Tibial nerve (tissue), 4 donors: ENCODE measurements around the gene E2F4. TPM values are rescaled to one million over a fixed set of nuclear protein-coding genes. Genes with fewer than 3 reads are reported as not detected.

Experiments
- DNase-seq, 2 donors: peaks; one replicate each; pipeline ENCODE4 v3.0.0-alpha.2; 2019; ENCODE audit warnings: low spot score in 2 of 2
- H3K27ac ChIP-seq, 4 donors: fragments of 200-600 bp; sonication (generic) in 3 of 4; one replicate each; pipeline ENCODE4 v1.5.1; 2017 to 2019; ENCODE audit warnings: mild to moderate bottlenecking in 1 of 4
- H3K27me3 ChIP-seq, 2 donors: fragments of 200-600 bp; sonication (generic) in 1 of 2; one replicate each; pipeline versions ENCODE4 v1.5.1 to v1.6.0; 2017 to 2019
- H3K36me3 ChIP-seq, 3 donors: fragments of 200-600 bp; sonication (generic); one replicate each; pipeline ENCODE4 v1.5.1; 2018 to 2019
- H3K4me1 ChIP-seq, 4 donors: fragments of 200-600 bp; sonication (generic) in 3 of 4; one replicate each; pipeline ENCODE4 v1.5.1; 2017 to 2019
- H3K4me3 ChIP-seq, 4 donors: fragments of 200-600 bp; sonication (generic) in 3 of 4; one replicate each; pipeline ENCODE4 v1.5.1; 2017 to 2019; ENCODE audit warnings: mild to moderate bottlenecking in 1 of 4, moderate library complexity in 1 of 4
- H3K9me3 ChIP-seq, 4 donors: fragments of 200-600 bp; sonication (generic) in 3 of 4; one replicate each; pipeline ENCODE4 v1.5.1; 2017 to 2019
- CTCF ChIP-seq, 5 experiments: fragments of 200-600 bp in 3 of 5; fragments of 450-650 bp in 2 of 5; sonication (generic) in 3 of 5; IDR thresholded peaks; one replicate each; pipeline ENCODE4 v1.5.1; 2016 to 2019; ENCODE audit warnings: antibody characterized with exemption in 5 of 5, mild to moderate bottlenecking in 3 of 5, moderate library complexity in 2 of 5
- EP300 ChIP-seq, 2 donors: sonication (generic); formaldehyde crosslinking; IDR thresholded peaks; one replicate each; pipeline ENCODE4 v1.6.1; 2017; ENCODE audit warnings: antibody characterized with exemption in 2 of 2, mild to moderate bottlenecking in 1 of 2
- POLR2A ChIP-seq, 2 donors: fragments of 450-650 bp; IDR thresholded peaks; one replicate each; pipeline ENCODE4 v1.6.1; 2017; ENCODE audit warnings: antibody characterized with exemption in 2 of 2, mild to moderate bottlenecking in 2 of 2, moderate library complexity in 2 of 2
- WGBS, 2 donors: methylation state at CpG; one replicate each; pipeline ENCODE4 v1.1.5; 2018; 5-methylcytosine and 5-hydroxymethylcytosine counted together
- total RNA-seq, 4 donors: library from RNA; depleted of rRNA; stranded (reverse); fragments of >200 nt; gene quantifications; one replicate each; pipeline ENCODE4 v1.1.0, GENCODE V29; 2016

E2F4 gene
- total RNA-seq, 4 donors from 2014 or later = 60.1 to 119 (median 99.8) TPM

GRCh38 chr16:67234180-67234597 is 42.2 kb downstream of the E2F4 start:
- peaks cover 9 to 99% (median 25%) of the 10 kb centered on the region in 3 donors for H3K36me3 ChIP-seq
- 91 to 98% methylated on average over 8 to 10 of the region's 10 CpGs for WGBS, 2 donors
- TF ChIP-seq CTCF (IDR thresholded peaks at IDR 0.05) (no peak), POLR2A (IDR thresholded peaks at IDR 0.05) (no peak), EP300 (IDR thresholded peaks at IDR 0.05) (no peak)

GRCh38 chr16:67235816-67236562 is 44.0 kb downstream of the E2F4 start:
- Histone ChIP-seq H3K4me1 (peaks cover 0 to 14% (median 6%) of the 10 kb centered on the region in 4 donors), H3K27me3 (no peaks in the 10 kb centered on the region), H3K4me3 (no peak overlapping the region), H3K27ac (peak overlapping the region in 1 of 4 donors; percentile 9), H3K36me3 (peaks cover 9 to 89% (median 25%) of the 10 kb centered on the region in 3 donors), H3K9me3 (no peaks in the 10 kb centered on the region)
- WGBS, 2 donors = 85% methylated on average over 17 of the region's 17 CpGs
- DNase-seq = no peak
- no peak for TF ChIP-seq EP300 (IDR thresholded peaks at IDR 0.05)
- no peak for TF ChIP-seq CTCF (IDR thresholded peaks at IDR 0.05)
- TF ChIP-seq POLR2A (IDR thresholded peaks at IDR 0.05) = no peak

More at GRCh38 chr16:67234180-67234597, 42.2 kb downstream of the E2F4 start:
- Histone ChIP-seq H3K4me3 (no peak overlapping the region), H3K27ac (no peak overlapping the region), H3K27me3 (no peaks in the 10 kb centered on the region), H3K4me1 (peaks cover 0 to 3% (median 0%) of the 10 kb centered on the region in 4 donors), H3K9me3 (no peaks in the 10 kb centered on the region)
- DNase-seq = no peak

- Histone ChIP-seq H3K4me1 (peaks cover 0 to 22% (median 14%) of the 10 kb centered on the region in 4 donors), H3K4me3 (no peak overlapping the region), H3K27ac (peak overlapping the region in 1 of 4 donors; percentile 44), H3K27me3 (no peaks in the 10 kb centered on the region), H3K36me3 (peaks cover 9 to 81% (median 23%) of the 10 kb centered on the region in 3 donors), H3K9me3 (no peaks in the 10 kb centered on the region)
- no peak for TF ChIP-seq CTCF (IDR thresholded peaks at IDR 0.05)
- TF ChIP-seq POLR2A (IDR thresholded peaks at IDR 0.05) = no peak
- TF ChIP-seq EP300 (IDR thresholded peaks at IDR 0.05) = no peak
- DNase-seq = no peak
- WGBS, 2 donors = 74 to 81% methylated on average over 47 to 49 of the region's 50 CpGs
Observed at GRCh38 chr16:67236563-67237395, 44.8 kb downstream of the E2F4 start.

GRCh38 chr16:67237396-67238277 is 45.7 kb downstream of the E2F4 start:
- Histone ChIP-seq H3K27ac (peak overlapping the region in 1 of 4 donors; percentile 44), H3K36me3 (peaks cover 9 to 73% (median 21%) of the 10 kb centered on the region in 3 donors), H3K27me3 (no peaks in the 10 kb centered on the region), H3K9me3 (no peaks in the 10 kb centered on the region), H3K4me1 (peaks cover 0 to 29% (median 16%) of the 10 kb centered on the region in 4 donors), H3K4me3 (no peak overlapping the region)
- TF ChIP-seq CTCF (IDR thresholded peaks at IDR 0.05) (no peak), POLR2A (IDR thresholded peaks at IDR 0.05) (no peak), EP300 (IDR thresholded peaks at IDR 0.05) (no peak)
- 65 to 68% methylated on average over 16 of the region's 16 CpGs for WGBS, 2 donors
- no peak for DNase-seq
